AG09309 (cell line): ENCODE measurements around the gene UNC93A.
"Not testable (repeated sequence)": the region's sequence is repeated elsewhere in the genome, so short reads cannot be mapped to it uniquely, and the experiment has no call there.

ENCODE experiments used
- DNase-seq: peaks from one replicate; pipeline ENCODE4 v3.0.0-alpha.2; 2010; ENCODE audit warnings: low read depth
- H3K4me3 ChIP-seq: 2 replicates; pipeline ENCODE4 v1.5.1; 2011; ENCODE audit warnings: mild to moderate bottlenecking, low read depth, low read length, moderate library complexity; ENCODE audit not compliant: control insufficient read depth
- CTCF ChIP-seq: IDR thresholded peaks from 2 replicates; pipeline ENCODE4 v1.5.1; 2011; ENCODE audit warnings: mild to moderate bottlenecking, low read depth, low read length, inconsistent platforms; ENCODE audit not compliant: insufficient read depth, control insufficient read depth; ENCODE audit errors: missing control alignments

The UNC93A gene

GRCh38 chr6:167350731-167351655 lies 59.9 kb downstream of the UNC93A start:
- no peak for TF ChIP-seq CTCF
- no peak overlapping the region for H3K4me3 ChIP-seq
- no peak for DNase-seq

GRCh38 chr6:167351656-167352345 lies 60.7 kb downstream of the UNC93A start:
- DNase-seq: no peak
- H3K4me3 ChIP-seq: no peak overlapping the region
- no peak for TF ChIP-seq CTCF

GRCh38 chr6:167356874-167357273 lies 65.8 kb downstream of the UNC93A start:
- TF ChIP-seq CTCF: no peak
- DNase-seq: no peak

GRCh38 chr6:167358394-167358793 lies 67.3 kb downstream of the UNC93A start:
- not testable (repeated sequence) for DNase-seq

More at GRCh38 chr6:167356874-167357273, 65.8 kb downstream of the UNC93A start:
- H3K4me3 ChIP-seq: no peak overlapping the region

GRCh38 chr6:167361170-167361569 lies 70.1 kb downstream of the UNC93A start:
- DNase-seq, H3K4me3 ChIP-seq: not testable (repeated sequence)

More at GRCh38 chr6:167358394-167358793, 67.3 kb downstream of the UNC93A start:
- not testable (repeated sequence) for H3K4me3 ChIP-seq
